NCI-H2107 (cell line): ENCODE measurements around the gene EML4.

Experiments
- DNase-seq: peaks from one replicate; lab custom pipeline; 2025; lab: John Stamatoyannopoulos, UW

The EML4 gene

DNA sequence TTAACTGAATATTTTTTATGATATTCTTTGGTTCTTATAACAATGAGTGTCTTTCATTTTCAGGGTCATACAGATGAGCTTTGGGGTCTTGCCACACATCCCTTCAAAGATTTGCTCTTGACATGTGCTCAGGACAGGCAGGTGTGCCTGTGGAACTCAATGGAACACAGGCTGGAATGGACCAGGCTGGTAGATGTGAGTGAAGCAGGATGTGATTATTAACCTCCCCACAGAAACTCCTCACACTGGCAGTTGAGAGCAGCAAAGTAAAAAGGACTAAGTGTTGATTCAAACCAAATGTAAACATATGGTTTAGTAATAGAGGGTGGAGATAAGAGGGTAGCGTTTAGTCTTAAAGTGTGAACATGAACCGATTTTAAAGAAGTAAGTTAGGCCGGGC is 134.1 kb downstream of the EML4 start:
- DNase-seq: no peak

DNA sequence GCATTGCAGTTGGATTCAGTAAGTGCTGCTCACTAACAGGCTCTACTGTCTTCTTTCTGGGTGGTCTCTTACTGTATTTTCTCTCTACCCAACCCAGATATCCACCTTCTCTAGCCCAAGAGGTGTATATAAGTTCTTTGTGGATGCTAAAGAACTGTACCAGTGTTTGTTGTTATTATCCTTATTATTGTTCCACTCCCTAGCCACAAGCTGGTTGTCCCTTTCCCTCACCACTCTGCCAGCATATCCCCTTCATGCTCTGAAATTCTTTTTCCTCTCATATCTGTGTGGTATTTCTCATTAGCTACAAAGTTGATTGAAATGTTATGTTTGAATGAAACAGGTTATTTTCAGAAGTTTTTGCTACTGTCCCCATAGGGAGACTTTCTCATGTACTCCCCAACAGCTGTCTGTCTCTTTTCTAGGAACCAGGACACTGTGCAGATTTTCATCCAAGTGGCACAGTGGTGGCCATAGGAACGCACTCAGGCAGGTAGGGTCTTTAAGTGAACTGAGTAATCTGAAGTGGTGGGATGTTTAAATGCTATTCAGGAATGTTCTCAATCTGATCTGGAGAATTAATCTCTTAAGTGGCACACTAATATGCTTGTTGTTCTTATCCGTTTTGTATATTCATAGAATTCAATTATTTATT is 135.0 kb downstream of the EML4 start:
- no peak for DNase-seq

DNA sequence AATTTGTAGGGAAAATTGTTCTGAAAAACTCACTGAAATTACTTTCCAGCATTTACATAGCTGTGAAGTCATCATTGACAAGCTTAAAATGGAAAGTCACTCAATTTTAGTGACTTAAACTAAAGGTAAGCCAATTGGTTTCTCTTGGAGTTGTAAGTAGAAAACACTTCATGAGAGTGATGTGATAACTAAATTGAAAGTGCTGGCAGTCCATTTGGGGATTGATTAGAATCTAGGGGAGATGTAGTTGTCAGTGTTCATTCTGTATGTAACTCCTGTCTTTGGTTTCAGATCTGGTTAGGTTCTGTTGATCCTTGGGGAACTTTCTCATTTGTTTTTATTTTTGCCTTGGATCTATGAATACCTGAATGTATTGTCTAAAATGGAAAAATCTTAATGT is 138.0 kb downstream of the EML4 start:
- no peak for DNase-seq

DNA sequence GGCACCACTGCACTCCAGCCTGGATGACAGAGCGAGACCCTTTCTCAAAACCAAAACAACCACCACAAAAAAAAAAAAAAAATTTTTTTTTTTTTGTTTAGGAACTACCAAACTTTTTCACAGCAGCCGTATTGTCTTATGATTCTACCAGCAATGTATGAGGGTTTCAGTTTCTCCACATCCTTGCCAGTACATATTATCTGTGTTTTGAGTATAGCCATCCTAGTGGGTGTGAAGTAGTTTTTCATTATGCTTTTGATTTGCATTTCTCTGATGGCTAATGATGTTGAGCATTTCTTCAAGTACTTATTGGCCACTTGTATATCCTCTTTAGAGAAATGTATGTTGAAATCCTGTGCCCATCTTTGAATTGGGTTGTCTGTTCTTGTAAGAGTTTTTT is 140.2 kb downstream of the EML4 start:
- DNase-seq: no peak

DNA sequence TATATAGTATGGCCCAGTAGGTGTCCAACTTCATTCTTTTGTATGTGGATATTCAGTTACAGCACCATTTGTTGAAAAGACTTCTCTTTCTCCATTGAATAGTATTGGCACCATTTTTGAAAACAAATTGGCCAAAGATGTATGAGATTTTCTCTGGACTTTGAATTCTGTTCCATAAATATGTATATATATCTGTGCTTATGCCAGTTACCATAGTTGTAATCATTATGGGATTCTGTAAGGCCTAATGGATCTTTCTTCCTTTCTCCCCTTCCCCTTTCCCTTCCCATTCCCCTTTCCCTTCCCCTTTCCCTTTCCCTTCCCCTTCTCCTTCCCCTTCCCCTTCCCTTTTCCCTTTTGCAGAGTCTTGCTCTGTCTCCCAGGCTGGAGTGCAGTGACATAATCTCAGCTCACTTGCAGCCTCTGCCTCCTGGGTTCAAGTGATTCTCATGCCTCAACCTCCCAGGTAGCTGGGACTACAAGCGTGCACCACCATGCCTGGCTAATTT is 140.9 kb downstream of the EML4 start:
- DNase-seq: no peak

DNA sequence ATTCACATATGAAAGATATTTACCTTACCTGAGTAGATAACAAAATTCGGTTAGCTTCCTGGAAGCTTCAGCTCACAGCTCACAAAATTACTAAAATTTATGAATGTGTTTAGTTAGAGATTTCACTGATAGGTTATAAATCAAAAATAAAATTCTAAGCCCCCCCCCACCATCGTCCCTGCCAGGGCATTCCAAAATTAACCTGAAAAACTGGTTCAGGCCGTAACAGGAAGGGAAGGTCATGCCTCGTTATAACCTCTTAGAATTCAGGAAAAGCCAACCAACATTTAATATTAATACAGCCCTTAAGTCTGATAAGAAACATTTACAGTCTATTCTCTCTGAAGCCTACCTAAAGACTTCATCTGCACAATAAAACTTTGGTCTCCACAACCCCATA is 143.0 kb downstream of the EML4 start:
- DNase-seq: no peak

GRCh38 chr2:42314892-42315468 is 145.8 kb downstream of the EML4 start:
- DNase-seq: no peak

DNA sequence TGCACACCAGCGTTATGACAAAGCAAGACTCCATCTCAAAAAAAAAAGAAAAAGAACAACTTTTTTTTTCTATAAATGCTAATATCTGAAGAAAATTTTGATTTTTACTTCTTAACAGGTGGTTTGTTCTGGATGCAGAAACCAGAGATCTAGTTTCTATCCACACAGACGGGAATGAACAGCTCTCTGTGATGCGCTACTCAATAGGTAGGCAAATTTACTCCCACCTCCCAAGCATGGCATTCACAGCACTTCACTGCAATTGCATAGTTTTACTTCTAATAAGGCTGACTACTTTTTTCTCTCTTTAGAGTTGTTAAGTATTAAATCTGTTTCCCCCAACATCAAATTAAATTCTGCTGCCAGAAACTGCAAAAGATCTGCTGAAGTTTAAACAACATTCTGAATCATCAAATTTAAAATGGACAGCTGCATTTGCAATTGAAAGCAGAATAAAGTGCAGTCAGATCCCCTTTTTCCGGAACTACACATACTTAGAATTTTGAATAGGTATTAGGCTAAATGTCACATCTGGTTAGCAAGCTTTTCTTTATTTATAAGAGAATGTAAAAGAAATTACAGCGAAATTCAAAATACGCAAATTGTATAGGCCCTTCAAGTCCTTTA is 146.8 kb downstream of the EML4 start:
- no peak for DNase-seq

DNA sequence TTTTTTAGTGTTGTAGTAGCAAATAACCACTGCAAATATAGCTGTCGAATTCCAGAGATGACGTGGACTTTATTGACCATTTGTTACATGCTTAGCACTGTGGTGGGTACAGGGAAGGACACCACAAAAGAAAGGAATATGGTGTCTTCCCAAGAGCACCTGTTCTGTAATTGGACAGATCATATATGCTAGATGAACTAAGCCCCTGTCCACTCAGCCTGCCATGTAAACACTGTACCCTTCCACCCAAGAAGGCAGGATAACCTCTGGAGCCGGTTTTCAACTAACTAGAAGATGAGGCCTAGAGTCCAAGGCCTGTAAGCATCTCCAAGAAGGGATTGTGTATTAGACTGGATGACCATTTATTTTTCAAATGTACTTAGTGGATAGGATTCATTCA is 147.8 kb downstream of the EML4 start:
- DNase-seq: no peak

DNA sequence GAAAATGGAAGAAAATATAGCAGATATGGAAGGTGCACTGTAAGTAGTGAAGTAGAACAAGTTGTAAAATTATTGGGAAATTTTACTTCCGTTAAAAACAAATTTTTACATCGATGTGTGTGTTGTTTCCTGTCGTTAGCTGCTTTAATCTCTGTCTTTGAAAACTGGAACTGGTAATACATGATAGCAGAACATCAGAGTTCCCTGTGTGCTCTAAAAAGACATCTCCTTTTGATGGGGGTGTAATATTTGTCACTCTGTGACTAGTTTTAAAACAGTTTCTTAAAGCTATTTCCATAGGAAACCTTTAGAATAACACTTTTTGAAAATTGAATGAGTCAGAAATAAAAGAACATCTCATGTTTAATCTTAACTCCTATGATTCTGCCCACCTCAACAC is 148.3 kb downstream of the EML4 start:
- no peak for DNase-seq

DNA sequence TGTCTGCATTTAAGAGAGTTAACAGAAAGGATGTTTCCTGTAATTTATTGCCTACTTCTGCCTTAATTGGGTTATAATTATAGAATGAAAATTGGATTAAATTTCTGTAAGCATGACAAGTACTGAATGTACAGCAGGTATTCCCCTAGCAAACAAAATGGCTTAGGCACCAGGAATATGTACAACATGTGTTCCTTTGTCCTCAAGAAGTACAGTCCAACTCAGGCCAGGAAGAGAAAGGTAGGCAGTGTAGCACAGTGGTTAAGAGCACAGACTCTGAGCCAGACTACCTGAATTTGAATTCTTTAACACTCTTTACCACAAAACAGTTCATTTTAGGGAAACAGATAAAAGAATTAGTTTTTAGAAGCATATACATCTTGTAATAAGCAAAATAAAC is 148.8 kb downstream of the EML4 start:
- DNase-seq: no peak

- DNase-seq: no peak
Observed at GRCh38 chr2:42319265-42319664, 150.1 kb downstream of the EML4 start.

DNA sequence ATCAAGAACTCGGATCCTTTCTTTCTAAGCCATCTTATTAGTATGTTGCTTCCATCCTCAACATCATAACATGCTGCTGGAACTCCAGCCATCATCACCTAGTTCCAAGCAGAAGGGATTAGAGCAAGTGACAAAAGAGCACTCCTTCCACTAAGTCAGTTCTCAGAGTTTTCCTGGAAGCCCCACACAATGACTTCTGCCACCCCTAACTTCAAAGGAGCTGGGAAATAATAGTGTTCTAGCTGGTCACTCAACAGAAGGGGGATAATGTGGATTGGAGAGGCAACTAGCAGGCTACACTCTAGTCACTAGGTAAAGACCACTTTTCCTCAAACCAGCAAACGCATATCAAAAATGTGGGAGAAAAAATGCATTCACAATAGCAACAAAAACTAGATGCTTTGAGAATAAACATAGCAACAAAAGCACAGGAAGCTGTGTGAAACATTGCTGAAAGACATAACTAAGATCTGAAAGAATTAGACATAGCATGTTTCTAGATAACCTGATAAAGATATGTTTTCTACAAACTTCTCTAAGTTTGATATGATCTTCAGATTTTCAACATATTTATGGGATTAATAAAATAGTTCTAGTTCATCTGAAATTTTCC is 152.4 kb downstream of the EML4 start:
- DNase-seq: no peak

DNA sequence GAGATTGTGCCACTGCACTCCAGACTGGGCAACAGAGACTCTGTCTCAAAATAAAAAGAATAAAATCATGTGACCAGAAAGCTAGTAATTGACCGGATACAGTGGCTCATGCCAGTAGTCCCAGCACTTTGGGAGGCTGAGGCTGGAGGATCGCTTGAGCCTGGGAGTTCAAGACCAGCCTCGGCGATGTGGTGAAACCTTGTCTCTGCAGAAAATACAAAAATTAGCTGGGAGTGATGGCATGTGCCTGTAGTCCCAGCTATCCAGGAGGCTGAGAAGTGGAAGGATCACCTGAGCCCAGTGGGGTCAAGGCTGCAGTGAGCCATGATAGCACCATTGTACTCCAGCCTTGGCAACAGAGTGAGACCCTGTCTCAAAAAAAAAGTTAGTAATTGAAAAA is 155.1 kb downstream of the EML4 start:
- no peak for DNase-seq

DNA sequence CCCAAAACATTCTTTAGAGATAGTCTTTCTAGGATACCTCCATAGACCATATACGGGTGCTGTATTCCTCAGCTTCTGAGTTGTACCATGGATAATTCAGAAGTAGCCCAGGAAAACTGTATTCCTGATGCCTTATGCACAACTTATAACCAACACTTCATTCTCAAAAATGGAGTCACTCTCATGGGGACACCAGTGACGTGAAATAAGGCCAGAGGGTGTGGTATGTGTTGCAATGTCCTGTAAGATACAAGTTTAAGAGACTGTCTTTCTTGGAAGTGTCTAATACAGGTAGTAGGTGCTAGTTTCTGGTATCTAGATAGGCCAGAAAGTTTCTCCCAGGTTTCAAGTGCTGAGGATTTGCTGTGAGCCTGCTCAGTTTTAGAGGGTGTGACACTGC is 155.8 kb downstream of the EML4 start:
- DNase-seq: no peak

- no peak for DNase-seq
Observed at GRCh38 chr2:42325609-42326008, 156.5 kb downstream of the EML4 start.

- no peak for DNase-seq
Observed at GRCh38 chr2:42327125-42327524, 158.0 kb downstream of the EML4 start.

DNA sequence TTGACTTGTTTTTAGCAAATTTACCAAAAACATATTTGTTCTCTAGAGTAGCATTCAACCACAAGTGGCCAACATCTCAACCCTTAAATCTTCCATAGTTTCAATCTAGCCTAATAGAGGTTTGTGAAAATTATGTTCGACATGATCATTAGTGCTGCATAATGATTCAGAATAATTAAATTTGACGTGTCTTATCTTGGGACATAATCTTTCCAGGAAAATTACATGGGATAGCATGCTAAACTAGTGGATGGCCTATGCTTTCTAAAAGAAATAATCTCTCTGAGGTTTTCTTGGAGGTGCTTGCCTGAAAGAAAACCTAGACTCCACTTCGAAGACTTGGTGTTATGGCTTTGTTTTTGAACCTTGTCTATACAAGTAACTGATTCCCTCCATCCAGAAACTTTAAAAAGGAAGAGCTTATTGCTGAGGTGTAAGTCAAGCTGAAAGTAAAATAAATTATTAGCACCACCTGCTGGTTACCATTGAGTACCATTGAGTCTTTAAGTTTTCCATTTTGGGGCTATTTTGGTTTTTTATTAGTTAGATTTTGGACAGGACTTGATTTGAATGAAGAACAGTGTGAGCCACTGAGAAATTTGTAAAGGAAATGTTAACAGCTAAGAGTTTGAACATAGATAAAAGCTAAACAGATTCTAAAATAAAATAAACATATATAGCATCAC is 159.1 kb downstream of the EML4 start:
- DNase-seq: no peak

- DNase-seq: no peak
Observed at GRCh38 chr2:42328923-42329322, 159.8 kb downstream of the EML4 start.

DNA sequence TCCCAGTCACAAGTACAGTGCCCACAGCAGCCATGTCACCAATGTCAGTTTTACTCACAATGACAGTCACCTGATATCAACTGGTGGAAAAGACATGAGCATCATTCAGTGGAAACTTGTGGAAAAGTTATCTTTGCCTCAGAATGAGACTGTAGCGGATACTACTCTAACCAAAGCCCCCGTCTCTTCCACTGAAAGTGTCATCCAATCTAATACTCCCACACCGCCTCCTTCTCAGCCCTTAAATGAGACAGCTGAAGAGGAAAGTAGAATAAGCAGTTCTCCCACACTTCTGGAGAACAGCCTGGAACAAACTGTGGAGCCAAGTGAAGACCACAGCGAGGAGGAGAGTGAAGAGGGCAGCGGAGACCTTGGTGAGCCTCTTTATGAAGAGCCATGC is 160.6 kb downstream of the EML4 start:
- DNase-seq: no peak

DNA sequence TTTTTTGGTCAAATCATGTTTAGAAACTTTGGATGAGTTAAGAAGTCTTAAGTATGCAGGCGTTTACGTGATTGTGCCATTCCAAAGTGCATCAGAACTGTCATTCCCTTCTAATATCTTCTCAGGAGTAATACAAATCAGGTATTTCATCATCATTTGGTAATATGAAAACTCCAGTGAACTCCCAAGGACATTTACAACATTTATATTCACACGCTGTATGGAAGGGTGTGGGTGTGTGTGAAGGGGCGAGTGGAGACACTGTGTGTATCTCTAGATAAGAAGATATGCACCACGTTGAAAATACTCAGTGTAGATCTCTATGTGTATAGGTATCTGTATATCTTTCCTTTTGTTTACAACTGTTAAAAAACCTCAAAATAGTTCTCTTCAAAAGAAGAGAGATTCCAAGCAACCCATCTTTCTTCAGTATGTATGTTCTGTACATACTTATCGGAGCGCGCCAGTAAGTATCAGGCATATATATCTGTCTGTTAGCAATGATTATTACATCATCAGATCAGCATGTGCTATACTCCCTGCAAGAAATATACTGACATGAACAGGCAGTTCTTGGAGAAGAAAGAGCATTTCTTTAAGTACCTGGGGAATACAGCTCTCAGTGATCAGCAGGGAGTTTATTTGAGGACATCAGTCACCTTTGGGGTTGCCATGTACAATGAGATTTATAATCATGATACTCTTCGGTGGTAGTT is 162.6 kb downstream of the EML4 start:
- no peak for DNase-seq

DNA sequence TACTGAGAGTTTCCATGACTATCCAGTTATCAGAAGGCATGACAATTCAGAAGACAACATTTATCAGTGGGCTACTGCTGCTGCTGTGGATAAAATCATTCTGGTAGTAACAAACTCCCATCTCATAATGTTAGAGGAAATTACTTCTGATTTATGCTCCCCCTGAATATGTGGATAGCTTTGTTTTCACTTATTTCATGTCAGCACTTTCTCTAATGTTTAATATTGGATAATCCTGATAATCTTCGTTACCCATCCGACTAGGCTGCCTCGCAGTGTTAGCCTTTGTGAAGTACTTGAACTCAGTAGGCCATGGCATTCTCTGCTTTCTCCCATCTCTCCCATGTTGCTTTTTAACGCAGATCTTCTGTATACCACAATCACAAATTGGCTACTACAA is 163.4 kb downstream of the EML4 start:
- no peak for DNase-seq
